DMS153 treated with DMSO at 0.1 percent for 48 hours (cell line): Measurements from ENCODE around the gene CLASRP.

Experiments used
- DNase-seq: peaks from one replicate; lab custom pipeline; 2025; ENCODE audit not compliant: unreplicated experiment; lab: John Stamatoyannopoulos, UW

Gene CLASRP

DNA sequence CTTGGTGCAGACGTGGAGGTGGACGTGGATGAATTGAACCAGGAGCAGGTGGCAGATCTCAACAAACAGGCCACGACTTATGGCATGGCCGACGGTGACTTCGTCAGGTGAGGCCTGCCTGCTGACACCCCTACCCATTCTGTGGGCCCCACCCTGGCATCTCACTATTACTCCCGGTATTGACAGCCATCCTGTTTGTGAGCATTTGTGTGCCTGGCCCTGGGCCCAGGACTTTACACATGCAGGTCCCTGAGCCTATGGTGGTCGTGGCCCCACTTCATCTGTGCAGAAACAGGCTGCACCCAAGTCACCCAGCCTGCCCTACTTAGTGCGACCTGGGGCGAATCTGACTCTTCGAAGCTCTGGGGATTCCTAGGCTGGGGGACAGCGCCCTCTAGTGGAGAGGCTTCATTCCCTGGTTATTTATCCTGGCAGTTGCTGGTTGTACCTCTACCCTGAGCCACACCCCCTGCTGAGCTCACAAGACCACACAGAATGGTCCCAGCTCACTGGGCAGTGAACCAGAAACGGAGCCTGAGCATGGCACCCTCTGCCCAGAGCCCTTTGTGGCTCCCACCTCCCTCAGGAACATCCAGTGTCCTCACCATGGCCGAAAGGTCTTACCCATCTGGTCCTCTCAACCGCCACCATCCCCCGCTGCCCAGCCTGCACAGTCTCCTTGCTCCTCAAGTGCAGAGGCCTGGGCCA lies 20.6 kb downstream of the CLASRP start:
- DNase-seq = peak; percentile 41

DNA sequence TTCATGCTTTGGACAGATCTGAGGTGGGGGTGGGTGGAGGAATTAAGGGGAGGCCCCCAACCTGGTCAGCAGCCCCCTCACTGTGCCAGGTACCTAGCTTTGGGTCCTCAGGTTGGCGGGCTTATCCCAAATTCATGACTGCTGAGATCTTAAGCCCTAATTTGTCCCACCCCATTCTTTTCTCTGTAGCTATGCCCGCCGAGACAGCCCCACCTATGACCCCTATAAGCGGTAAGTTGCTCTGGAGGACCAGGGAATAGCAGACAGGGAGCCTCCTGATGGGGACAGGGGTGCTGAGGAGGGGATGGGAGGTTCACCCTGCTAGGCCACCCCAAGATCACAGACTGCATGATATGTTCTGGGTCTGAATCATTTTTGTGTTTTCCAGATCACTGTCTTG lies 23.1 kb downstream of the CLASRP start:
- DNase-seq = no peak

GRCh38 chr19:45063851-45064801 lies 25.3 kb downstream of the CLASRP start:
- no peak for DNase-seq

DNA sequence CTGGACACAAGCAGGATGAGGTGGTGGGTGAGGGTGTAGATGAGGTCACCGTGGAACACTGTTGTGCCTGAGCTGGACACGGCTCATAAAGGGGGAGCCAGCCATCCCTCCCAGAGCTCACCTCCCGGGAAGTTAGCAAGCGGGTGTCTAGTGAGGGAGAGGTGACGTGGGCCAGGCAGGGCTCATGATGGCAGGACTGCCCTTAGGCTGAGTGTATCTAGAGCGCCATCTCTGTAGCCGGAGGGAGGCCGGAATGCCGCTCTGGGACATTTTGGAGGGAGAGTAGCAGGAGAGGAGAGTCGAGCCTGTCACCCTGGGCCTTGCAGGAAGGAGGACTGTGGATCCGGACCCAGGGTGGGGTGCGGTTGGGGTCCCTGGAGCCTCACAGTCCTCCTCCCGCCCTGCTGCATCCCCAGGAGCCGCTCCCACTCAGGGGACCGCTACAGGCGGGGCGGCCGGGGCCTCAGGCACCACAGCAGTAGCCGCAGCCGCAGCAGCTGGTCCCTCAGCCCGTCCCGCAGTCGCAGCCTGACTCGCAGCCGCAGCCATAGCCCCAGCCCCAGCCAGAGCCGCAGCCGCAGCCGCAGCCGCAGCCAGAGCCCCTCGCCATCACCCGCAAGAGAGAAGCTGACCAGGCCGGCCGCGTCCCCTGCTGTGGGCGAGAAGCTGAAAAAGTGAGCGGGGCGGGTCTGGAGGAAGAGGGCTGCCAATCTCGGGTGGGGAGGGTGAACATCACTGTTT lies 28.2 kb downstream of the CLASRP start:
- DNase-seq = no peak

- DNase-seq = no peak
Observed at GRCh38 chr19:45068041-45068440, 29.2 kb downstream of the CLASRP start.

- DNase-seq = no peak
Observed at GRCh38 chr19:45069056-45069455, 30.2 kb downstream of the CLASRP start.

DNA sequence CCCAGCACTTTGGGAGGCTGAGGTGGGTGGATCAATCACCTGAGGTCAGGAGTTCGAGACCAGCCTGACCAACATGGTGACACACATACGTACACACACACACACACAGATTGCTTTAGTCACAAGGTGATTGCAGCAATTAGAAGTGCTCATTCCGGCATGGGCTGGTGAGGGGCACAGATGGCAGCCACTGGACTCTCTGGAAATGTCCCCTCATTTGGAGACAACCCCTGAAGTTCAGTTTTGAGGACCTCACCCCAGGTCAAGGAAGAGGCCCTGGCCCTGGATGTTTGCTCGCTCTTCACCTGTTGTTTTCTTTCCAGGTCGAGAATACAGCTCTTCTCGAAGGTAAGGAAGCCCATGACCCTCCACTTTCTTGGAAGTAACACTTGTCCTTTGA lies 31.4 kb downstream of the CLASRP start:
- DNase-seq = no peak

GRCh38 chr19:45070861-45071544 lies 32.2 kb downstream of the CLASRP start:
- DNase-seq = no peak

DNA sequence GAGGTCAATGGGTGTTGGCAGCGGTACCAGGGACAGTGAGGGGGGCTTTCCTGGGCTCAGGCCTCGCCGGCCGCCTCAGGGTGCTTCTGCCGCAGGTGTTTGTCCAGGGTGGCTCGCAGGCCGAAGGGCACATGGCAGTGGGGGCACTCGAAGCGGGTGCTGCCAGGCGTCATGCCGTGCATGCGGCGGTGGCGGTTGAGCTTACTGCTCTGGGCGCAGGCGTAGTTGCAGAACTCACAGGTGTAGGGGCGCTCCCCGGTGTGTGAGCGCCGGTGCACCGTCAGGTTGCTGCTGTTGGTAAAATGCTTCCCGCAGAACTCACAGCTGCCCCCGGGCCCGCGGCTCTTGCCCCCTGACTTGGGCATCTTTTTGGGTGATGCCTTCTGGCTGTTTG lies 32.7 kb downstream of the CLASRP start:
- no peak for DNase-seq

DNA sequence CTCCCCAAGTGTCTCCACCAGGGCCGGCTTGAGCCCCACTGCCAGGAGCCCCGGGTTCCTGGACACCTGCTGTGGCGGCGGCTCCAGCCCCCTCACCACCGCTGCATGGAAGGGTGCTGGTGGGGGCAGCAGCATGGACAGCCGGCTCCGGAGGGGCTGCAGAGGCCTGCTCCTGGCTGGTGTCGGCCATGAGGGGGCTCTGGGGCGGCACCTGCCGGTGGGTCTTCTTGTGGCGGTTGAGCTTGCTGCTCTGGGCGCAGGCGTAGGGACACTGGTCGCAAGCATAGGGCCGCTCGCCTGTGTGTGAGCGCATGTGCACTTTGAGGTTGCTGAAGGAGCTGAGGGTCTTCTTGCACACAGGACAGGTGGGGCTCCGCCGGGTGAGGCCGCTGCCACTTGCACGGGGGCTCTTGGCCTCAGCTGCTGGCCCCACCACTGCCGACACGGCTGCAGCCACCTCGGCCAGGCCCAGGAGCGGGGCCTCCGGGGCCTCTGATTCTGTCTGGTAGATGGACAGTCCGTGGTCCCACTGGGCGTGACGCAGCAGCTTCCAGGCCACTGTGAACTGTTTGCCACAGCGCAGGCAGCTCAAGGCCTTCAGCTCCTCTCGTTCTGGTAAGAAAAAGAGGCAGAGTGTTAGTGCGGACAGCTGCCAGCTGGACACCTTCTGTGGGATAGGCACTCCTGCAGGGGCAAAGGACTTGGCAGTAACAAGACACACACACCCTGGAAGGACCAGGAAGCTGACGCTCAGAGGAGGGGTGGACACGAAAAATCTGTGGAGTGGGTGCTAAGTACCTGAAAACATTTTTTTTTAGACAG lies 33.3 kb downstream of the CLASRP start:
- DNase-seq = no peak

DNA sequence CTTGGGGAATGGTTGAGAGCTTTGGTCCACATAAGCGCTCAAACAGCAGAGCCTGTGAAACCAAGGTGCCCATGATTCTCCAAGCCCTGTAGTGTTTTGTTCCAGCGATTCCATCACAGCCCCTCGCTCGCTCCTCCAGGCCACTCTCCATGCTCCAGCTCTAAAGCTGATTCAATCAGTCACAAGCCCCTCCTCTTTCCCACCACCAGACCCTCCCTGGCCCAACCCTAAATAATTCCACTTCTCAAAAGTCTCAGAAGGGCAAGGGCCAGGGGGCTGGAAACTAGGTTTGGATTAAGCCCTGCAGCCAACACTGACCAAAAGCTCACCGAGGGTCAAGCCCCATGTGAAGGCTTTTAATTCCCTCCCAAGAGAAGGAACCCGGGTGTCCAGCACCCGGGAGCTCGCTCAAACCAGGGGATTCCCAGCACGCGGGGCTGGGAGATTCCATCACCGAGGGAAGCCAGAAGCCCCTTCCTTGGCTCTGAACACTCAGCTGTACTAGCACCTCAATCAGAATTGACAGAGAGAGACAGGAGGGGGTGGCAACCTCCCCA lies 36.0 kb downstream of the CLASRP start:
- DNase-seq = no peak

DNA sequence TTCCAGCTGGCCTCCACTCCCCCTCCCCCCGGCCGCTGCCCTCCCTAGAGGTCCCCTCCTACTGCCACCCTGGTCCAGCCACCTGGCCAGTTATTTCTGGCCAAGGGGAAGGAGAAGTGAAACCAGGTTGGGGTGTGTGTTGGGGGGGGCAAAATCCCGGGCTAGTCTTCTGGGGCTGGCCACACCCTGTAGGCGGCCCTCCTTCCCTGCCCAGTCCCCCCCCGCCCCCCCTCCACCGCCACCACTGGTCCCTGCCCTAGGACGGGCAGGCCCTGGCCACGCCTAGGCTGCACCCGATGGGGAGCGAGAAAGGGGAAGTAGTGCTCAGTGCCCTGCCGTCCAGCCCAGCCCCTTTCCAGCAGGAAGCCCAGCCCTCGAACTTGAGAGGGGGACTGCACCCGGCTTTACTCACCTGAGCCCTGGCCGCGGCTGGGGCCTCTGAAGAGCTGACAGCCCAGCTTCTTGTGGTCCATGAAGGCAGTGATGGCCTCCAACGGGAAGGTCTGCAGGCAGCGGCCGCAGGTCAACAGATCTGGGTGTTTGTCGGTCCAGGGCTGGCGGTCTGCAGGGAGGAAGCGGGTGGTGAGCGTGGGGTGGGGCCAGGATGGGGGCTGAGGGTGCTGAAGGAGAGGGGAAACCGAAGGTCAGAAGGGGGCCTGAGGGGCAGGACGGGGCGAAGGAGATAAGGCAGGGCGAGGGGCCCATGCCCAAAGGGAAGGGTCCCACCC lies 36.6 kb downstream of the CLASRP start:
- DNase-seq = peak; percentile 39

- peak; percentile 78 for DNase-seq
Observed at GRCh38 chr19:45076029-45076850, 37.4 kb downstream of the CLASRP start, which contains the start of gene ZNF296. TSS of gene ZNF296 (minus strand) at chr19:45076478. CDS start at chr19:45076373, 105 bp downstream.

DNA sequence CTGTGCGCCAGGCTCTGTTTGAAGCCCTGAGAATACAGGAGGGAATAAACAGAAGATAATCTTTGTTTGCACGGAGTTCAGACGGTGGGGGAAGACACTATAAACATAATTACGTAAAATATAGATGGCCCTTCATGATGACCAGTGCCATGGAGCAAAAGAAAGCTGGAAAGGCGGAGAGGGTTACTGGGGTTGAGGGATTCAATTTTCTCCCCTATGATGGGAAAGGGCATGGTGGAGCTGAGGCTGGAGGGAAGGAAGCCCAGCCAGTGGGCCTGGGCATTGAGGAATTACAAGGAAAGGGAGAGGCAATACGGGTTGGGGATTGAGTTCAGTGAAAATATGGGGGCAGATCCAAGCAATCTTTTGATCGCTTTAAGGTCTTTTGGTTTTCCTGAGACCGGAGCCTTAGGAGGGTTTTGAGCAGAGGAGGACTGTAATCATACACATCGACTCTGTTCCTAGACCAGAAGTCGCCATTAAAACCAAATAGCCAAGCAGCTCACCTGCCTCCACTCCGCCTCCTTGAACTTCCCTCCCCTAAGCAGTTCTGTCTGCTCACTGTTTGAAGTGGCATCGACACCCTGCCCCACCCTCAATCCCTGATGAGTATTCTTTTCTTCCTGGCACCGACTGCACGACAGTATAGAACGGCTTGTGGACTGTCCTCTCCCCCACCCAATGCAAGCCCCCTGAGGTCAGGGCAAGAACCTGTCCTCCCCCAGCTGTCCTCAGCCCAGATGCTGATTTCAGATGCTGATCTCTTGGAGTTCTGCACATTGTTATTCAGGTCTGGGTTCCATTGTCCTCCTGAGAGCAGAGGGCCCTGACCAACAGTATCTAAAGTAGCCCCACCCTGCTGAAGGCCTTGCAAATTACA lies 38.2 kb downstream of the CLASRP start:
- DNase-seq = no peak

GRCh38 chr19:45078390-45079062 lies 39.7 kb downstream of the CLASRP start:
- no peak for DNase-seq

DNA sequence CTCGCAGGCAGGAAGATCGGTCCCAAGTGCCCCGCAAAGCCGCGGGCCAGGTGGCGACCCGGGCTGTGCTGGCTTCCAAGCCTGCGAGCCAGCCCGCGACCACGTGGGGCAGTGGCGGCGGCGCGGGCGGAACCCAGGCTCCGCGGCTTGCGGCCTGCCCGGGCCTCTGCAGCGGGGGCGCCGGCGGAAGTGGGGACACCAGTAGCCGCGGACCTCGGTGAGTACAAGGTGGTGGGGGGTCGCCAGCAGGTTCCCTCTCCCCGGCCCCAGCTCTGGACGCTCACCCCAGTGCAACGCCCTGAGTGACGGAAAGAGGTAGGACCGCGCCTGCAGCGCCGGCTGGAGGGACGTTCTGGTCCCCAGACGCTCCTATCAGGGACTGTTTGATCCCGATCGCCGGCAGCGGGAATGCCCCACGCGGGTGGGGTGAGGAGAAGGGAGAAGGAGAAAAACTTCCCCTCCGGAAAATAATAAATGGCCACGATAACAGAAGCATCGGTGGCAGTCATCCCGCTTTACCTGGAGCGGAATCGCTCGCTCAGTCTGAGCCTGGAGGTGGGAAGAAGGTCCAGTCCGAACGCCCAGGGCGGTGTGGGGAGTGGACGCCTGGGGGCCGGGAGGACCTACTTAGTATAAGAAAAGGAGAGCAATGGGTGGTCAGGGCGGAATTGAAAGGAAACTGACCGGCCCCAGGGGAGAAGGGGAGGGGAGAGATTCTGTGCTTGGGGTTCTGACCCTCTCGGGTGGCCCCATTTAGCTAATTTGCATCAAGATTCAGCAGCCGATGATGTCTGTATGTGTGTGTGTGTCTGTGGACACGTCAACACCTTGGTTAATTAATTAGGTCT lies 40.4 kb downstream of the CLASRP start, which contains the start of gene GEMIN7:
GEMIN7 (plus strand) TSS at position 198 of the 848 bp plus-strand sequence. CDS start 10,855 bp downstream, outside the sequence.
- DNase-seq = peak; percentile 44
